Upper lobe of left lung (tissue), 4 donors: ENCODE data around the gene TMPRSS9.

ENCODE experiments used
- POLR2AphosphoS5 ChIP-seq, 2 donors: sonication (generic); formaldehyde crosslinking; IDR thresholded peaks; one replicate each; pipeline ENCODE4 v1.5.1; 2017; ENCODE audit warnings: antibody characterized with exemption in 2 of 2
- TF ChIP-seq, protein P1 (sequence below), 6 experiments: fragments of 450-650 bp in 4 of 6; fragments of 200-600 bp in 2 of 6; sonication (generic) in 2 of 6; IDR thresholded peaks; one replicate each; pipeline ENCODE4 v1.5.1; 2016 to 2019; ENCODE audit warnings: antibody characterized with exemption in 6 of 6

DNA sequence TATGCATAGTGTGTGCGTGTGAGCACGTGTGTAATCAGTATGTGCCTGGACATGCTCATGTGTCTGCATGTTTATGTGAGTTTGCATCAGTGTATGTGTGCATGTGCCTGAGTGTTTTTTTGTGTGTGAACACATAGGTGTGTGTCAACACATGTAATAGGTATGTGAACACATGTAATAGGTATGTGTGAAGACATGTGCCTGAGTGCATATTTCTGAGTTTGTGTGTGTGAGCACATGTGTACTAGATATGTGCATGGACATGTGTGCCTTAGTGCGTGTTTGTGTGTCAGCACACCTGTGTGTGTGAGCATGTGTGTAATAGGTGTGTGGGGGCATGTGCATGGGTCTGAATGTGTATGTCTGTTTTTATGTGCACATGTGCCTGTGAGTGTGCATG lies 24.2 kb upstream of the TMPRSS9 start:
- TF ChIP-seq, protein P1, sequence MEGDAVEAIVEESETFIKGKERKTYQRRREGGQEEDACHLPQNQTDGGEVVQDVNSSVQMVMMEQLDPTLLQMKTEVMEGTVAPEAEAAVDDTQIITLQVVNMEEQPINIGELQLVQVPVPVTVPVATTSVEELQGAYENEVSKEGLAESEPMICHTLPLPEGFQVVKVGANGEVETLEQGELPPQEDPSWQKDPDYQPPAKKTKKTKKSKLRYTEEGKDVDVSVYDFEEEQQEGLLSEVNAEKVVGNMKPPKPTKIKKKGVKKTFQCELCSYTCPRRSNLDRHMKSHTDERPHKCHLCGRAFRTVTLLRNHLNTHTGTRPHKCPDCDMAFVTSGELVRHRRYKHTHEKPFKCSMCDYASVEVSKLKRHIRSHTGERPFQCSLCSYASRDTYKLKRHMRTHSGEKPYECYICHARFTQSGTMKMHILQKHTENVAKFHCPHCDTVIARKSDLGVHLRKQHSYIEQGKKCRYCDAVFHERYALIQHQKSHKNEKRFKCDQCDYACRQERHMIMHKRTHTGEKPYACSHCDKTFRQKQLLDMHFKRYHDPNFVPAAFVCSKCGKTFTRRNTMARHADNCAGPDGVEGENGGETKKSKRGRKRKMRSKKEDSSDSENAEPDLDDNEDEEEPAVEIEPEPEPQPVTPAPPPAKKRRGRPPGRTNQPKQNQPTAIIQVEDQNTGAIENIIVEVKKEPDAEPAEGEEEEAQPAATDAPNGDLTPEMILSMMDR (IDR thresholded peaks at IDR 0.05): no peak
- TF ChIP-seq POLR2AphosphoS5 (IDR thresholded peaks at IDR 0.05): no peak
